GM23338 (cell line): ENCODE data around the gene MITF. TPM values are rescaled to one million over a fixed set of nuclear protein-coding genes. Genes with fewer than 3 reads are reported as not detected.

Experiments used
- ATAC-seq: fragments of 200-7000 bp; cut with Tn5 transposase; 3 replicates; pipeline ENCODE4 v1.9.1; 2020
- DNase-seq: peaks from one replicate; pipeline ENCODE4 v3.0.0-alpha.2; 2015; ENCODE audit warnings: low spot score
- H2AFZ ChIP-seq: fragments of 200-600 bp; sonication (generic); 2 replicates; pipeline ENCODE4 v1.8.0; 2016; ENCODE audit warnings: antibody characterized with exemption, mild to moderate bottlenecking, moderate library complexity
- H3F3A ChIP-seq: fragments of 200-600 bp; sonication (generic); replicated peaks from 2 replicates; pipeline ENCODE4 v1.8.0; 2017; ENCODE audit warnings: antibody characterized with exemption, mixed run types, low read depth
- H3K27ac ChIP-seq: fragments of 200-600 bp; sonication (generic); 2 replicates; pipeline ENCODE4 v1.6.1; 2016; ENCODE audit warnings: low read depth
- H3K27me3 ChIP-seq: fragments of 200-600 bp; sonication (generic); 2 replicates; pipeline ENCODE4 v1.8.0; 2016; ENCODE audit warnings: mild to moderate bottlenecking, mixed run types, moderate library complexity; ENCODE audit not compliant: insufficient read depth
- H3K36me3 ChIP-seq: fragments of 200-600 bp; sonication (generic); 2 replicates; pipeline ENCODE4 v1.8.0; 2016; ENCODE audit warnings: mild to moderate bottlenecking; ENCODE audit not compliant: insufficient read depth
- H3K4me1 ChIP-seq: fragments of 200-600 bp; sonication (generic); 2 replicates; pipeline ENCODE4 v1.8.0; 2016; ENCODE audit warnings: mild to moderate bottlenecking, moderate library complexity; ENCODE audit not compliant: insufficient read depth
- H3K4me2 ChIP-seq: fragments of 200-600 bp; sonication (generic); 2 replicates; pipeline ENCODE4 v1.7.1; 2017; ENCODE audit warnings: mixed run types
- H3K4me3 ChIP-seq: fragments of 200-600 bp; sonication (generic); 2 replicates; pipeline ENCODE4 v1.6.1; 2016; ENCODE audit warnings: mixed run types
- H3K79me2 ChIP-seq: fragments of 200-600 bp; sonication (generic); replicated peaks from 2 replicates; pipeline ENCODE4 v1.8.0; 2017; ENCODE audit warnings: mild to moderate bottlenecking; ENCODE audit not compliant: insufficient read depth
- H3K9me2 ChIP-seq: fragments of 200-600 bp; sonication (generic); 2 replicates; pipeline ENCODE4 v1.8.0; 2017; ENCODE audit not compliant: insufficient read depth
- H4K20me1 ChIP-seq: fragments of 200-600 bp; sonication (generic); replicated peaks from 2 replicates; pipeline ENCODE4 v1.8.0; 2017; ENCODE audit warnings: mild to moderate bottlenecking; ENCODE audit not compliant: insufficient read depth
- H3K27ac Mint-ChIP-seq: 2 replicates; pipeline ENCODE4 v1.8.0; 2020; ENCODE audit warnings: inconsistent platforms, mild to moderate bottlenecking, moderate library complexity, mixed read lengths
- H3K27me3 Mint-ChIP-seq: 3 replicates; pipeline ENCODE4 v1.8.0; 2022; ENCODE audit warnings: low read depth, mild to moderate bottlenecking, moderate library complexity, mixed read lengths, inconsistent platforms; ENCODE audit not compliant: insufficient read depth, poor library complexity
- H3K36me3 Mint-ChIP-seq: 3 replicates; pipeline ENCODE4 v1.8.0; 2021; ENCODE audit warnings: low read depth, mild to moderate bottlenecking, inconsistent platforms, moderate library complexity, mixed read lengths
- H3K4me1 Mint-ChIP-seq: 3 replicates; pipeline ENCODE4 v1.8.0; 2020; ENCODE audit warnings: mild to moderate bottlenecking, inconsistent platforms, mixed read lengths
- H3K4me3 Mint-ChIP-seq: 3 replicates; pipeline ENCODE4 v1.8.0; 2021; ENCODE audit warnings: moderate library complexity, mild to moderate bottlenecking, inconsistent platforms, mixed read lengths
- H3K9me3 Mint-ChIP-seq: 3 replicates; pipeline ENCODE4 v1.8.0; 2020; ENCODE audit warnings: moderate library complexity, mild to moderate bottlenecking, inconsistent platforms, mixed read lengths
- CREB1 ChIP-seq: fragments of 250-450 bp; sonication (Bioruptor Pico); IDR thresholded peaks from 2 replicates; pipeline ENCODE4 v1.5.0; 2020; ENCODE audit warnings: low read depth, mild to moderate bottlenecking, moderate library complexity
- ETS1 ChIP-seq: IDR thresholded peaks from 2 replicates; pipeline ENCODE4 v1.6.1; 2016; ENCODE audit warnings: antibody characterized with exemption
- EZH2 ChIP-seq: fragments of 200-600 bp; sonication (generic); IDR thresholded peaks from one replicate; pipeline ENCODE4 v1.8.0; 2017; ENCODE audit warnings: antibody characterized with exemption, mild to moderate bottlenecking, low read depth; ENCODE audit not compliant: unreplicated experiment
- EZH2phosphoT487 ChIP-seq: fragments of 200-600 bp; sonication (generic); IDR thresholded peaks from one replicate; pipeline ENCODE4 v1.8.1; 2018; ENCODE audit warnings: antibody characterized with exemption; ENCODE audit not compliant: unreplicated experiment
- JUNB ChIP-seq: IDR thresholded peaks from one replicate; pipeline ENCODE4 v1.6.1; 2016; ENCODE audit warnings: antibody characterized with exemption; ENCODE audit not compliant: unreplicated experiment
- NANOG ChIP-seq: IDR thresholded peaks from 2 replicates; pipeline ENCODE4 v1.6.1; 2016; ENCODE audit warnings: antibody characterized with exemption, borderline replicate concordance
- POLR2AphosphoS5 ChIP-seq: IDR thresholded peaks from 2 replicates; pipeline ENCODE4 v1.6.1; 2016; ENCODE audit warnings: antibody characterized with exemption, low read depth
- STAT1 ChIP-seq: IDR thresholded peaks from one replicate; pipeline ENCODE4 v1.6.1; 2016; ENCODE audit warnings: antibody characterized with exemption; ENCODE audit not compliant: unreplicated experiment
- ZNF114 ChIP-seq: fragments of 250-450 bp; sonication (Bioruptor Pico); IDR thresholded peaks from 2 replicates; pipeline ENCODE4 v1.5.0; 2020; ENCODE audit warnings: mild to moderate bottlenecking, moderate library complexity
- ZNF331 ChIP-seq: fragments of 250-450 bp; sonication (Bioruptor Pico); IDR thresholded peaks from 2 replicates; pipeline ENCODE4 v1.5.0; 2020; ENCODE audit warnings: low read depth, mild to moderate bottlenecking, moderate library complexity
- ZNF462 ChIP-seq: fragments of 250-450 bp; sonication (Bioruptor Pico); IDR thresholded peaks from 2 replicates; pipeline ENCODE4 v1.5.0; 2020; ENCODE audit warnings: mild to moderate bottlenecking, moderate library complexity
- polyA plus RNA-seq: library from polyadenylated mRNA; unstranded; fragments of >200 nt; fragmentation: Nextera tagmentation; extraction: Ambion mirVana; gene quantifications from 2 replicates; pipeline ENCODE4 v1.2.1, GENCODE V29; 2016
- total RNA-seq: library from RNA; depleted of rRNA; stranded (reverse); fragments of >200 nt; shearing (Covaris generic); gene quantifications from 2 replicates; pipeline ENCODE4 v1.2.3, GENCODE V29; 2014
- TF ChIP-seq, protein P1 (sequence below): IDR thresholded peaks from one replicate; pipeline ENCODE4 v1.6.1; 2018; ENCODE audit warnings: antibody characterized with exemption; ENCODE audit not compliant: unreplicated experiment
- TF ChIP-seq, protein P2 (sequence below), 2 experiments: fragments of 200-600 bp in 1 of 2; sonication (generic) in 1 of 2; conservative IDR thresholded peaks; 2 replicates each; pipeline versions ENCODE4 v1.5.1 to v1.6.1; 2016 to 2017; ENCODE audit warnings: antibody characterized with exemption in 2 of 2, low read depth in 2 of 2, mild to moderate bottlenecking in 2 of 2, moderate library complexity in 1 of 2

MITF gene
- total and polyA plus RNA-seq, 2 experiments from 2014 or later: 1.9 to 2.4 TPM

DNA sequence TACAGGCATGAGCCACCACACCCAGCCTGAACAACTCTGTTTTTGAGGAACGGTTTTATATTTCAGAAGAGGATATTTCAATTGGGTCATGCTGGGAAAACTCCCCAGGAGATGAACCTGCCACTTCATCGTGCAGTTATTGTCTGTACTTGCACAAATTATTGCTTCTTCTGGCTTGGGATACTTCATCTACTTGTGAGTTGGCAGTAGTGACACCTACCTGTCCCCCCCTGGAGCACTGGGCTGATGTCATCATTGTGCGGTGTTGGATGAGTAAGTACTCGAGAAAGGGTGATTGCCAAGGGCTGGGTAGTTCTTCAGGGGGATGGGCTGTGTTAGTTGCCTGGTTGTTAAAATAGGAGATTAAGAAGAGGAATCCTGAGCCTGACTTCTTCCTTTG is 175.1 kb downstream of the MITF start:
- H3K27me3 Mint-ChIP-seq: no peaks in the 10 kb centered on the region
- H3K4me3 Mint-ChIP-seq: no peak overlapping the region
- no peaks in the 10 kb centered on the region for H4K20me1 ChIP-seq
- H2AFZ ChIP-seq: no peak overlapping the region
- no peak overlapping the region for H3K4me2 ChIP-seq
- no peaks in the 10 kb centered on the region; the same call in 1 of the 2 replicates for H3K9me2 ChIP-seq
- H3F3A ChIP-seq: no peaks in the 10 kb centered on the region
- H3K9me3 Mint-ChIP-seq: peaks cover 24% of the 10 kb centered on the region
- H3K79me2 ChIP-seq: no peaks in the 10 kb centered on the region
- TF ChIP-seq ZNF331 (CRISPR knock-in tag) (no peak), EZH2 (no peak), ZNF462 (CRISPR knock-in tag) (no peak), STAT1 (no peak), POLR2AphosphoS5 (no peak), CREB1 (CRISPR knock-in tag) (no peak), EZH2phosphoT487 (no peak), ETS1 (no peak), ZNF114 (CRISPR knock-in tag) (no peak), JUNB (no peak), NANOG (no peak)
- TF ChIP-seq, protein P1, sequence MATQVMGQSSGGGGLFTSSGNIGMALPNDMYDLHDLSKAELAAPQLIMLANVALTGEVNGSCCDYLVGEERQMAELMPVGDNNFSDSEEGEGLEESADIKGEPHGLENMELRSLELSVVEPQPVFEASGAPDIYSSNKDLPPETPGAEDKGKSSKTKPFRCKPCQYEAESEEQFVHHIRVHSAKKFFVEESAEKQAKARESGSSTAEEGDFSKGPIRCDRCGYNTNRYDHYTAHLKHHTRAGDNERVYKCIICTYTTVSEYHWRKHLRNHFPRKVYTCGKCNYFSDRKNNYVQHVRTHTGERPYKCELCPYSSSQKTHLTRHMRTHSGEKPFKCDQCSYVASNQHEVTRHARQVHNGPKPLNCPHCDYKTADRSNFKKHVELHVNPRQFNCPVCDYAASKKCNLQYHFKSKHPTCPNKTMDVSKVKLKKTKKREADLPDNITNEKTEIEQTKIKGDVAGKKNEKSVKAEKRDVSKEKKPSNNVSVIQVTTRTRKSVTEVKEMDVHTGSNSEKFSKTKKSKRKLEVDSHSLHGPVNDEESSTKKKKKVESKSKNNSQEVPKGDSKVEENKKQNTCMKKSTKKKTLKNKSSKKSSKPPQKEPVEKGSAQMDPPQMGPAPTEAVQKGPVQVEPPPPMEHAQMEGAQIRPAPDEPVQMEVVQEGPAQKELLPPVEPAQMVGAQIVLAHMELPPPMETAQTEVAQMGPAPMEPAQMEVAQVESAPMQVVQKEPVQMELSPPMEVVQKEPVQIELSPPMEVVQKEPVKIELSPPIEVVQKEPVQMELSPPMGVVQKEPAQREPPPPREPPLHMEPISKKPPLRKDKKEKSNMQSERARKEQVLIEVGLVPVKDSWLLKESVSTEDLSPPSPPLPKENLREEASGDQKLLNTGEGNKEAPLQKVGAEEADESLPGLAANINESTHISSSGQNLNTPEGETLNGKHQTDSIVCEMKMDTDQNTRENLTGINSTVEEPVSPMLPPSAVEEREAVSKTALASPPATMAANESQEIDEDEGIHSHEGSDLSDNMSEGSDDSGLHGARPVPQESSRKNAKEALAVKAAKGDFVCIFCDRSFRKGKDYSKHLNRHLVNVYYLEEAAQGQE: no peak
- TF ChIP-seq, protein P2, sequence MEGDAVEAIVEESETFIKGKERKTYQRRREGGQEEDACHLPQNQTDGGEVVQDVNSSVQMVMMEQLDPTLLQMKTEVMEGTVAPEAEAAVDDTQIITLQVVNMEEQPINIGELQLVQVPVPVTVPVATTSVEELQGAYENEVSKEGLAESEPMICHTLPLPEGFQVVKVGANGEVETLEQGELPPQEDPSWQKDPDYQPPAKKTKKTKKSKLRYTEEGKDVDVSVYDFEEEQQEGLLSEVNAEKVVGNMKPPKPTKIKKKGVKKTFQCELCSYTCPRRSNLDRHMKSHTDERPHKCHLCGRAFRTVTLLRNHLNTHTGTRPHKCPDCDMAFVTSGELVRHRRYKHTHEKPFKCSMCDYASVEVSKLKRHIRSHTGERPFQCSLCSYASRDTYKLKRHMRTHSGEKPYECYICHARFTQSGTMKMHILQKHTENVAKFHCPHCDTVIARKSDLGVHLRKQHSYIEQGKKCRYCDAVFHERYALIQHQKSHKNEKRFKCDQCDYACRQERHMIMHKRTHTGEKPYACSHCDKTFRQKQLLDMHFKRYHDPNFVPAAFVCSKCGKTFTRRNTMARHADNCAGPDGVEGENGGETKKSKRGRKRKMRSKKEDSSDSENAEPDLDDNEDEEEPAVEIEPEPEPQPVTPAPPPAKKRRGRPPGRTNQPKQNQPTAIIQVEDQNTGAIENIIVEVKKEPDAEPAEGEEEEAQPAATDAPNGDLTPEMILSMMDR (conservative IDR thresholded peaks at IDR 0.05; ENCODE audit: low read depth in 2 of 2): no peak
- no peak overlapping the region for H3K4me3 ChIP-seq
- no peaks in the 10 kb centered on the region for H3K36me3 ChIP-seq
- H3K27me3 ChIP-seq: no peaks in the 10 kb centered on the region
- no peak for DNase-seq
- no peak for ATAC-seq
- H3K27ac ChIP-seq: no peak overlapping the region
- H3K27ac Mint-ChIP-seq: no peak overlapping the region
- peaks cover 9% of the 10 kb centered on the region; the same call in 2 of the 3 replicates for H3K36me3 Mint-ChIP-seq
- H3K4me1 Mint-ChIP-seq: no peaks in the 10 kb centered on the region
- H3K4me1 ChIP-seq: no peaks in the 10 kb centered on the region
